Ovary (tissue), 9 donors: Measurements from ENCODE around the gene MTHFD2. TPM values are rescaled to one million over a fixed set of nuclear protein-coding genes. Genes with fewer than 3 reads are reported as not detected.

ENCODE experiments used
- DNase-seq, 5 donors: peaks; one replicate each; pipeline ENCODE4 v3.0.0-alpha.2; 2019 to 2020
- H3K27ac ChIP-seq, 2 donors: fragments of 200-600 bp; one replicate each; pipeline versions ENCODE4 v1.5.1 to v1.8.0; 2019 to 2022
- H3K27me3 ChIP-seq: fragments of 200-600 bp; one replicate; pipeline ENCODE4 v1.8.0; 2022
- H3K36me3 ChIP-seq: fragments of 200-600 bp; sonication (generic); one replicate; pipeline ENCODE4 v1.5.1; 2019
- H3K4me1 ChIP-seq: one replicate; pipeline ENCODE4 v1.8.1; 2013; ENCODE audit warnings: mild to moderate bottlenecking, moderate library complexity; ENCODE audit not compliant: insufficient read depth
- H3K4me3 ChIP-seq: fragments of 200-600 bp; sonication (generic); one replicate; pipeline ENCODE4 v1.5.1; 2017
- H3K9me3 ChIP-seq, 2 donors: fragments of 200-600 bp in 1 of 2; sonication (generic) in 1 of 2; one replicate each; pipeline versions ENCODE4 v1.5.1 to v1.8.1; 2013 to 2019; ENCODE audit warnings: mild to moderate bottlenecking in 1 of 2, moderate library complexity in 1 of 2
- EP300 ChIP-seq: sonication (generic); formaldehyde crosslinking; IDR thresholded peaks from one replicate; pipeline ENCODE4 v1.6.1; 2017; ENCODE audit warnings: antibody characterized with exemption
- POLR2A ChIP-seq: fragments of 450-650 bp; IDR thresholded peaks from one replicate; pipeline ENCODE4 v1.6.1; 2017; ENCODE audit warnings: antibody characterized with exemption, mild to moderate bottlenecking, moderate library complexity
- WGBS, 3 donors: extraction: QIAGEN DNeasy Blood & Tissue Kit in 1 of 3; methylation state at CpG; one replicate each; pipeline versions ENCODE4 v1.1.5 to v1.1.7; 2013 to 2017; 5-methylcytosine and 5-hydroxymethylcytosine counted together
- intact Hi-C, 4 donors: fragments of 100-400 bp; cut with DNase I; formaldehyde crosslinking; loops; one replicate each; pipeline versions ENCODE4 v1.11.0 to v1.15.1; 2022 to 2023
- polyA plus RNA-seq, 2 donors: library from polyadenylated mRNA; stranded (reverse); fragments of 200-250 nt in 1 of 2; fragments of 350-450 nt in 1 of 2; fragmentation: Illumina TruSeq in 1 of 2; extraction: RNeasy Lipid Tissue Mini Kit (QIAGEN cat#74804) in 1 of 2; gene quantifications; one replicate each; pipeline ENCODE4 v1.2.3, GENCODE V29; 2013 to 2014
- total RNA-seq, 7 donors: library from RNA; depleted of rRNA in 2 of 7; stranded (reverse); fragments of >200 nt in 2 of 7; fragmentation: NEBNext Ultra II Directional in 3 of 7; extraction: Animal tissue kit (Norgen Biotek cat#: 25700) in 3 of 7; gene quantifications; one replicate each; pipeline versions ENCODE4 v1.1.0 to v1.2.4, GENCODE V29; 2016 to 2023
- TF ChIP-seq, protein P1 (sequence below), 3 donors: fragments of 450-650 bp in 2 of 3; fragments of 200-600 bp in 1 of 3; IDR thresholded peaks; one replicate each; pipeline versions ENCODE4 v1.5.1 to v1.8.0; 2016 to 2022; ENCODE audit warnings: antibody characterized with exemption in 3 of 3, mild to moderate bottlenecking in 1 of 3
- donor health status: DM: no; HTN: no; CAD: no; lungs with moderate emphysema.
- donor health status: DM: no; HTN: no; CAD: no.
- donor health status: Bipolar disorder and iron deficiency.
- donor health status: DM: yes; HTN: yes; CAD: no.
- donor health status: DM: no; HTN: no; CAD: no.
- donor health status: DM: yes; HTN: yes; CAD: no.

The MTHFD2 gene
- total and polyA plus RNA-seq, 9 donors: 6.5 to 229 (median 22.3) TPM

DNA sequence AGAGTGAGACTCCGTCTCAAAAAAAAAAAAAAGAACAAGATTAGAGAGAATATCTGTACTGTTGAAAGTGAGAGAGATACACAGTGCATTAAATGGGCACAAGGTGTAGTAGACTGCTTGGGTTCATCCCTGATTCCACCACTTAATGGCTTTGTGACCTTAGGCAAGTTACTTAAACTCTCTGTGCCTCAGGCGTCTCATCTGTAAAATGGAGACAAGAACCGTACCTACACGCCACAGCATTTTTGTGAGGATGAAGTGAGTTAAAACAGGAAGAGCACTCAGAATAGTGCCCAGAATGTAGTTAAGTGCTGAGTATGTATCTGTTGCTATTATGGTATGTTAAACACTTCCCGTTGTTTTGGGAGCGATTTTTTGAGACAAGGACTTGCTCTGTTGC is 64.3 kb downstream of the MTHFD2 start:
- H3K27ac ChIP-seq: no peak overlapping the region
- TF ChIP-seq, protein P1, sequence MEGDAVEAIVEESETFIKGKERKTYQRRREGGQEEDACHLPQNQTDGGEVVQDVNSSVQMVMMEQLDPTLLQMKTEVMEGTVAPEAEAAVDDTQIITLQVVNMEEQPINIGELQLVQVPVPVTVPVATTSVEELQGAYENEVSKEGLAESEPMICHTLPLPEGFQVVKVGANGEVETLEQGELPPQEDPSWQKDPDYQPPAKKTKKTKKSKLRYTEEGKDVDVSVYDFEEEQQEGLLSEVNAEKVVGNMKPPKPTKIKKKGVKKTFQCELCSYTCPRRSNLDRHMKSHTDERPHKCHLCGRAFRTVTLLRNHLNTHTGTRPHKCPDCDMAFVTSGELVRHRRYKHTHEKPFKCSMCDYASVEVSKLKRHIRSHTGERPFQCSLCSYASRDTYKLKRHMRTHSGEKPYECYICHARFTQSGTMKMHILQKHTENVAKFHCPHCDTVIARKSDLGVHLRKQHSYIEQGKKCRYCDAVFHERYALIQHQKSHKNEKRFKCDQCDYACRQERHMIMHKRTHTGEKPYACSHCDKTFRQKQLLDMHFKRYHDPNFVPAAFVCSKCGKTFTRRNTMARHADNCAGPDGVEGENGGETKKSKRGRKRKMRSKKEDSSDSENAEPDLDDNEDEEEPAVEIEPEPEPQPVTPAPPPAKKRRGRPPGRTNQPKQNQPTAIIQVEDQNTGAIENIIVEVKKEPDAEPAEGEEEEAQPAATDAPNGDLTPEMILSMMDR (IDR thresholded peaks at IDR 0.05): no peak
- TF ChIP-seq EP300 (no peak), POLR2A (no peak)
- H3K9me3 ChIP-seq: no peaks in the 10 kb centered on the region
- H3K4me3 ChIP-seq: no peak overlapping the region
- no peaks in the 10 kb centered on the region for H3K36me3 ChIP-seq
- no peak for DNase-seq
- intact Hi-C loops: no loop called here
- no peaks in the 10 kb centered on the region for H3K4me1 ChIP-seq
- WGBS, 3 donors: 91 to 95% (median 92%) methylated on average over 6 of the region's 6 CpGs
- no peaks in the 10 kb centered on the region for H3K27me3 ChIP-seq

DNA sequence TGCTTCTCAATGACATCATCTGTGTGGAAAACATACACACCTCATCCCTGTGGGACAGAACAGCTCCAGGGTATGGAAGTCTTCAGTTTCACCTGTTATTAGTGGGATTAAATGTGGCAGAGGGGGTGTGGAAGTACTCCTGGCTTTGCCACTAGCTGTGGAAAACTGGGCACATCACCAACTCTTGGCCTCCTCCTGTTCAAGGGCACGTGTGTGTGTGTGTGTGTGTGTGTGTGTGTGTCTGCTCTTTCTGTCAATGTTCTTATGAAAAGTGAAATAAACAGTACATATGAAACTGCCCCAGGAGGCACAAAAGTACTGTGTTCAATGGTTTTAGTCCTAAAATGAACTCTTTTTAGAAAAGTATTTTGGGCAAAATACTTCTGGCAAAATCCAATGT is 65.9 kb downstream of the MTHFD2 start:
- H3K27ac ChIP-seq: no peak overlapping the region

DNA sequence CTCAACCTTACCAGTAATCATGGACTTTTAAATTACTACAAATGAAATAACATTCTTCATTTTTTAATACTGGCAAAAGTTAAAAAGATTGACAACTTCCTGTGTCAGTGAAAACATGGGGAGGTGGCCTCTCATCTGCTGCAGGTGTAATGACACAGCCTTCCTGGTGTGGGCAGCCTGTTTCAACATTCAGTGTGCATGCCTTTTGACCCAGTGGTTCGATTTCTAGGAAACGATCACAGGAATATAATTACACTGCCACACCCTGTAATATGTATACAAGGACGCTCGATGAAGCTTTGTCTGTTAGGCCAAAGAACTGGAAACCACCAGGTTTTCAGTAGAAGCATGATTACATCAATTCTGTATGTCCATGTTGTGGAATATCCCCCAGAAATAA is 68.7 kb downstream of the MTHFD2 start:
- DNase-seq: no peak
- no peak overlapping the region for H3K4me3 ChIP-seq
- TF ChIP-seq EP300: no peak
- TF ChIP-seq, protein P1 (IDR thresholded peaks at IDR 0.05): no peak
- no peak for TF ChIP-seq POLR2A
- no peaks in the 10 kb centered on the region for H3K9me3 ChIP-seq
- intact Hi-C loops: no loop called here
- H3K36me3 ChIP-seq: no peaks in the 10 kb centered on the region
- 48 to 53% (median 50%) methylated on average over 4 of the region's 4 CpGs for WGBS, 3 donors
- no peaks in the 10 kb centered on the region for H3K4me1 ChIP-seq
- no peaks in the 10 kb centered on the region for H3K27me3 ChIP-seq
- H3K27ac ChIP-seq: no peak overlapping the region

More for the DNA sequence above, 65.9 kb downstream of the MTHFD2 start:
- no peak overlapping the region for H3K4me3 ChIP-seq
- H3K4me1 ChIP-seq: no peaks in the 10 kb centered on the region
- H3K9me3 ChIP-seq: no peaks in the 10 kb centered on the region
- intact Hi-C loops: no loop called here
- 16 to 30% (median 25%) methylated on average over 1 of the region's 1 CpG for whole genome bisulfite sequencing, 3 donors
- DNase-seq: no peak
- H3K27me3 ChIP-seq: no peaks in the 10 kb centered on the region
- H3K36me3 ChIP-seq: no peaks in the 10 kb centered on the region
- TF ChIP-seq, protein P1 (IDR thresholded peaks at IDR 0.05): no peak

Other genes with a start within 250 kb of the MTHFD2 start
- gene TET3, start 213.7 kb upstream of the MTHFD2 start, total RNA-seq: 10 to 100 TPM in 2 of 7 donors, 1 to 10 TPM in 5; 5.1 to 13.5 (median 7.9) TPM
- gene TET3, start 213.7 kb upstream of the MTHFD2 start, polyA plus RNA-seq: 1 to 10 TPM; 2.6 to 3.3 TPM
- gene BOLA3, start 50.7 kb upstream of the MTHFD2 start, total RNA-seq: 10 to 100 TPM in 6 of 7 donors, 1 to 10 TPM in 1; 8.2 to 30.1 (median 15.3) TPM
- 10 to 100 TPM; 20.9 to 34.4 TPM for gene BOLA3, start 50.7 kb upstream of the MTHFD2 start, polyA plus RNA-seq
- 100 to 1,000 TPM in 3 of 7 donors, 10 to 100 TPM in 4; 63.9 to 122 (median 94.5) TPM for gene MOB1A, start 19.7 kb upstream of the MTHFD2 start, total RNA-seq
- 10 to 100 TPM; 31.6 to 53.6 TPM for gene MOB1A, start 19.7 kb upstream of the MTHFD2 start, polyA plus RNA-seq
- gene SLC4A5, start 144.8 kb downstream of the MTHFD2 start, total RNA-seq: 1 to 10 TPM; 1.5 to 6.3 (median 2.7) TPM
- gene SLC4A5, start 144.8 kb downstream of the MTHFD2 start, polyA plus RNA-seq: 1 to 10 TPM; 1.1 to 1.4 TPM
- gene DCTN1, start 181.7 kb downstream of the MTHFD2 start, total RNA-seq: 100 to 1,000 TPM in 5 of 7 donors, 10 to 100 TPM in 2; 58.5 to 127 (median 111) TPM
- gene DCTN1, start 181.7 kb downstream of the MTHFD2 start, polyA plus RNA-seq: 100 to 1,000 TPM in 1 of 2 donors, 10 to 100 TPM in 1; 59.5 to 108 TPM
- 1 to 10 TPM; 1.3 to 9.9 (median 4.5) TPM for gene C2orf81, start 223.0 kb downstream of the MTHFD2 start, total RNA-seq
- gene C2orf81, start 223.0 kb downstream of the MTHFD2 start, polyA plus RNA-seq: 1 to 10 TPM in 1 of 2 donors, under 1 TPM in 1; 0.85 to 5.1 TPM
- 10 to 100 TPM in 6 of 7 donors, 1 to 10 TPM in 1; 8.8 to 41.6 (median 16.2) TPM for gene WDR54, start 223.1 kb downstream of the MTHFD2 start, total RNA-seq
- 10 to 100 TPM in 1 of 2 donors, 1 to 10 TPM in 1; 8.6 to 22.4 TPM for gene WDR54, start 223.1 kb downstream of the MTHFD2 start, polyA plus RNA-seq
- gene RTKN, start 243.3 kb downstream of the MTHFD2 start, total RNA-seq: 10 to 100 TPM in 5 of 7 donors, 1 to 10 TPM in 2; 1.6 to 30.9 (median 12.2) TPM
- 1 to 10 TPM; 8.6 TPM for gene RTKN, start 243.3 kb downstream of the MTHFD2 start, polyA plus RNA-seq